NT2/D1 (cell line): Measurements from ENCODE around the gene G6PD.

ENCODE experiments used
- DNase-seq: peaks from one replicate; pipeline ENCODE4 v3.0.0-alpha.2; 2011; ENCODE audit warnings: low read depth, low spot score
- H3K27me3 ChIP-seq: 2 replicates; pipeline ENCODE4 v1.6.0; 2011; ENCODE audit warnings: mild to moderate bottlenecking; ENCODE audit not compliant: insufficient read length, insufficient read depth
- H3K36me3 ChIP-seq: 2 replicates; pipeline ENCODE4 v1.6.1; 2011; ENCODE audit warnings: mild to moderate bottlenecking, low read length, mixed read lengths; ENCODE audit not compliant: insufficient read depth, insufficient read length
- H3K4me1 ChIP-seq: 2 replicates; pipeline ENCODE4 v1.5.1; 2011; ENCODE audit not compliant: insufficient read depth, insufficient read length
- H3K4me3 ChIP-seq: 2 replicates; pipeline ENCODE4 v1.5.1; 2011; ENCODE audit warnings: low read depth; ENCODE audit not compliant: insufficient read length
- H3K9ac ChIP-seq: 2 replicates; pipeline ENCODE4 v1.6.0; 2011; ENCODE audit warnings: low read depth; ENCODE audit not compliant: insufficient read length
- H3K9me3 ChIP-seq: 2 replicates; pipeline ENCODE4 v1.5.1; 2011; ENCODE audit warnings: mild to moderate bottlenecking, low read length; ENCODE audit not compliant: insufficient read depth
- SUZ12 ChIP-seq: IDR thresholded peaks from 2 replicates; pipeline ENCODE4 v1.6.1; 2011; ENCODE audit not compliant: insufficient read length, insufficient read depth; ENCODE audit errors: extremely low read depth
- YY1 ChIP-seq: IDR thresholded peaks from 2 replicates; pipeline ENCODE4 v1.6.1; 2011; ENCODE audit not compliant: insufficient read length, insufficient read depth
- ZNF274 ChIP-seq: IDR thresholded peaks from 2 replicates; pipeline ENCODE4 v1.6.1; 2011; ENCODE audit warnings: mild to moderate bottlenecking, low read depth, low read length

Gene G6PD

DNA sequence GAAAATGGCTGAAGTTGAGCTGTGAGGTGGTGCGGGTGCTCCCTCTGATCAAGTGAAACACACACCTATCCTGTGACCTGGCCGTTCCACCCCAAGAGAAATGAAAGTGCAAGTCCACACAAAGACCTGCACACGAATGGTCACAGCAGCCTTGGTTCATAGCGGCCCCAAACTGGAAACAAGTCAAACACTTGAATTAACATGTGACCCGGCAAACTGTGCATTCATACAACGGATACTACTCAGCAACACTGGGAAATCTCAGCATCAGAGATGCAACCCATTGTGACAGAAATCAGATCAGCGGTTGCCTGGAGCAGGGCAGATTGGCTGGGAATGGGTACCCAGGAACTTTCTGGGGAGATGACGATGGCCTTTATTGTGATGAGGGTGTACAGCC lies 7.6 kb downstream of the G6PD start:
- no peak overlapping the region for H3K4me3 ChIP-seq
- DNase-seq, result no peak
- H3K4me1 ChIP-seq, result no peaks in the 10 kb centered on the region
- no peaks in the 10 kb centered on the region for H3K9me3 ChIP-seq
- H3K36me3 ChIP-seq, result peaks cover 37% of the 10 kb centered on the region
- no peak overlapping the region for H3K9ac ChIP-seq
- H3K27me3 ChIP-seq, result no peaks in the 10 kb centered on the region
- TF ChIP-seq YY1, result no peak
- TF ChIP-seq ZNF274, result no peak
- no peak for TF ChIP-seq SUZ12

DNA sequence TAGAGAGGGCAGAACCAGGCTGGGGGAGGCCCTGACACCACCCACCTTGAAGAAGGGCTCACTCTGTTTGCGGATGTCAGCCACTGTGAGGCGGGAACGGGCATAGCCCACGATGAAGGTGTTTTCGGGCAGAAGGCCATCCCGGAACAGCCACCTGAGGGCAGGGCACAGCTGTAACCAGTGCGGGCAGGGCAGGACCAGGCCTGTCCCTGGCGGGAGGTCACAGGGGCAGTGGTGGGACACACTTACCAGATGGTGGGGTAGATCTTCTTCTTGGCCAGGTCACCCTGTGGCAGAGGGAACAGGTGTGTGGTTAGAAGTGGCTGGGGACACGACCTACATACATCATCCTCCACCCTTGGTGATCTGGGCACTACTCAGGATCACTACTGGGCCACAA lies 10.8 kb downstream of the G6PD start:
- DNase-seq, result no peak
- TF ChIP-seq SUZ12 (no peak), YY1 (no peak), ZNF274 (no peak)
- Histone ChIP-seq H3K9me3 (no peaks in the 10 kb centered on the region), H3K36me3 (peaks cover 46% of the 10 kb centered on the region), H3K9ac (no peak overlapping the region), H3K4me1 (peaks cover 5% of the 10 kb centered on the region), H3K4me3 (no peak overlapping the region), H3K27me3 (no peaks in the 10 kb centered on the region)

DNA sequence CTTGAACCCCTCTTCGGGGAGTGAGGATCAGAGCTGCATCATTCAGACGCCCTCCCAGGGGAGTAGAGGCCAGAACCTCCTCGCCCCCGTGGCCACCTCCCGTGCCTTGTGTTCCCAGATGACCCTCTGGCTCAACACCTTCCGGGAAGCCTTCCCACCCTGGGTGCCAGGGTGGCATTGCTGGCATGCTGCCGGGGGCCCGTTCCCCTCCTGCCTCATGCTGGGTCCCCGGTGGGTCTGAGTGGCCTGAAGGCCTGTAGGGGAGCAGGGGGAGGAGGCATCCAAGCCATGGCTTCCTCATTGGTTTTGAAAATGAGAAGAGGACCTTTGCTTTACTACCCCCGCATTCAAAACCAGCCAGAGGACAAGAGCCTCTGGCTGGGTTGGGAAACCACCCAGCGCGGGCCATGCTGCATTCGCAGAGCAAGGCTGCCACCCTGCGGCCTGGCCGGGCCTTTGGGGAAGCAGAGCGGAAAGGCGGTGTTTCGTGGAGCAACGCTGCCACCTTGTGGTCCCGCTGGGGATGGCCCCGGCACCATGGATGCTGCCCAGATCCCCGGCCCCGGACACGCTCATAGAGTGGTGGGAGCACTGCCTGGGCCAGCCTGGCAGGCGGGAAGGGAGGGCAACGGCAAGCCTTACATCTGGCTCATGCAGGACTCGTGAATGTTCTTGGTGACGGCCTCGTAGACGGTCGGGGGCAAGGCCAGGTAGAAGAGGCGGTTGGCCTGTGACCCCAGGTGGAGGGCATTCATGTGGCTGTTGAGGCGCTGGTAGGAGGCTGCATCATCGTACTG lies 11.9 kb downstream of the G6PD start:
- H3K4me3 ChIP-seq, result no peak overlapping the region

DNA sequence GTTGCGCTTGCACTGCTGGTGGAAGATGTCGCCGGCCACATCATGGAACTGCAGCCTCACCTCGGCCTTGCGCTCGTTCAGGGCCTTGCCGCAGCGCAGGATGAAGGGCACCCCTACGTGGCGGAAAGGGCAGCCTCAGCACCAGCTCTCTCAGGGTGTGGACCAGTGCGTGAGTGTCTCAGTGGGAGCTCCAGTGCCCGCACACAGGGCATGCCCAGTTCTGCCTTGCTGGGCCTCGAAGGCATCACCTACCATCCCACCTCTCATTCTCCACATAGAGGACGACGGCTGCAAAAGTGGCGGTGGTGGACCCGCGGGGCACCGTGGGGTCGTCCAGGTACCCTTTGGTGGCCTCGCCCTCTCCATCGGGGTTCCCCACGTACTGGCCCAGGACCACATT lies 14.0 kb downstream of the G6PD start:
- H3K27me3 ChIP-seq, result no peaks in the 10 kb centered on the region
- peaks cover 44% of the 10 kb centered on the region for H3K36me3 ChIP-seq
- DNase-seq, result no peak
- H3K4me3 ChIP-seq, result no peak overlapping the region
- H3K4me1 ChIP-seq, result peaks cover 5% of the 10 kb centered on the region
- no peak overlapping the region for H3K9ac ChIP-seq
- TF ChIP-seq SUZ12, result no peak
- no peak for TF ChIP-seq YY1
- no peak for TF ChIP-seq ZNF274
- no peaks in the 10 kb centered on the region for H3K9me3 ChIP-seq

More for the DNA sequence above, 11.9 kb downstream of the G6PD start:
- H3K36me3 ChIP-seq, result peaks cover 47% of the 10 kb centered on the region
- H3K9ac ChIP-seq, result peak overlapping the region; percentile 21
- H3K4me1 ChIP-seq, result peaks cover 5% of the 10 kb centered on the region
- H3K27me3 ChIP-seq, result no peaks in the 10 kb centered on the region
- no peak for DNase-seq
- no peaks in the 10 kb centered on the region for H3K9me3 ChIP-seq
- TF ChIP-seq ZNF274, result no peak
- no peak for TF ChIP-seq YY1
- TF ChIP-seq SUZ12, result no peak

DNA sequence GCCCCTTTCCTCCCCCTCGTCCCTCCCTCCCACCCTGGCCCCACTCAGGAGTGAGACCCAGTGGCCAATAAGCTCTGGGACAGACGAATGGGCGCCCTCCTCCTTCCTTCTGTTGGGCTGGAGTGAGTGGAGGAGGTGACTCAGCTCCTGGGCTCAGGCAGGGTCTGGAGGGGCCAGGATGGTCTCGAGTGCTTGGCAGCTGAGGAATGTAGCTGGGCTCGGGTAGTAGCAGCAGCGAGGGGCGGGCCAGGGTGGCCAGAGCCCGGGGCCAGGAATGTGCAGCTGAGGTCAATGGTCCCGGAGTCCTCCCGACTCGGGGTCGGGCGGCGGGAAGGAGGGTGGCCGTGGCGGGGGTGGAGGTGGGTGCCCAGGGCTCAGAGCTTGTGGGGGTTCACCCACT lies 15.0 kb downstream of the G6PD start:
- DNase-seq, result no peak
- TF ChIP-seq YY1 (no peak), SUZ12 (no peak), ZNF274 (no peak)
- no peak overlapping the region for H3K9ac ChIP-seq
- H3K4me1 ChIP-seq, result peaks cover 5% of the 10 kb centered on the region
- H3K9me3 ChIP-seq, result no peaks in the 10 kb centered on the region
- peaks cover 44% of the 10 kb centered on the region for H3K36me3 ChIP-seq
- H3K4me3 ChIP-seq, result no peak overlapping the region
- no peaks in the 10 kb centered on the region for H3K27me3 ChIP-seq

DNA sequence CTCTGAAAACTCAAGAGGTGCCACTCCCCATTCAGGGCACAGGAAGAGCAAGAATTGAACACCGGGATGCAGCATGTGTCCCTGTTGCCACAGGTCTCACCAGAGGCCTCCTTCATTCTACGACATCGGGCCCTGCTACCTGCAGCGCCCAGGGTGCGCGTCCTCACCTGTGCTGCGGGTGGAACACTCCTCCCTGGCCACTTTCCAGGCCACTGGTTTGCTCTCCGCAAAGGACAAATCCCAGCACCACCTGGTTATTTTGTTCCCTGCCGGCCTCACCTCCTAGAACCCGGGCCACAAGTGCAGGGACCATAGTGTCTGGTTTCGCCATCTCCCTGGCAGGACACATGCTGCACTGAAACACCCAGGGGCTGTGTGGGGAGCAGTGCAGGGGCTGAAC lies 16.4 kb downstream of the G6PD start:
- no peaks in the 10 kb centered on the region for H3K27me3 ChIP-seq
- peaks cover 35% of the 10 kb centered on the region for H3K36me3 ChIP-seq
- DNase-seq, result no peak
- peaks cover 5% of the 10 kb centered on the region for H3K4me1 ChIP-seq
- no peak for TF ChIP-seq YY1
- TF ChIP-seq ZNF274, result no peak
- TF ChIP-seq SUZ12, result no peak
- no peak overlapping the region for H3K4me3 ChIP-seq
- H3K9me3 ChIP-seq, result no peaks in the 10 kb centered on the region
- H3K9ac ChIP-seq, result no peak overlapping the region

DNA sequence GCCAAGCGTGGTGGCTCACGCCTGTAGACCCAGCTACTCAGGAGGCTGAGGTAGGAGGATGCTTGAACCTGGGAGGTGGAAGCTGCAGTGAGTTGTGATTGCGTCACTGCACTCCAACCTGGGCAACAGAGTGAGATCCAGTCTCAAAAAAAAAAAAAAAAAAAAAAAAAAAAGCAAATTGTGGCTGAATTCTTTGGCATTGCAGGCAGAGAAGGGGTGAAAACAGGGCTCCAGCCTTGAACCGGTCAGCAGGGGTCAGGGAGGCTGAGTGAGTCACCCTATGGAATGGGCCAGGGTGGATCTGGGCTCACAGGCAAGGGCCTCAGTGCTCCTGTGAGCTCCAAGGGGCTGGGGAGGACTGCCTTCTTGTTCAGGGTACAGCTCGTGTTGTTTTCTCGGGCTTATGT lies 17.4 kb downstream of the G6PD start:
- H3K4me1 ChIP-seq, result peaks cover 5% of the 10 kb centered on the region
- H3K4me3 ChIP-seq, result no peak overlapping the region
- no peak for DNase-seq
- no peaks in the 10 kb centered on the region for H3K27me3 ChIP-seq
- H3K9me3 ChIP-seq, result no peaks in the 10 kb centered on the region
- TF ChIP-seq YY1 (no peak), ZNF274 (no peak), SUZ12 (no peak)
- H3K36me3 ChIP-seq, result peaks cover 30% of the 10 kb centered on the region
- no peak overlapping the region for H3K9ac ChIP-seq
